Measurements from ENCODE around the gene ZNF664.

GRCh38 chr12:123972457-123973401 lies at the start of gene ZNF664, which contains the start of gene CCDC92:
- TF ChIP-seq EZH2 (IDR thresholded peaks at IDR 0.05; ENCODE audit: low read length, unreplicated experiment) (no peak), CTCF (conservative IDR thresholded peaks at IDR 0.05; ENCODE audit: low read depth, low read length) (no peak)
